HG03575 (cell line): Measurements from ENCODE around the gene RGP1.

ENCODE experiments used
- ATAC-seq: cut with Tn5 transposase; IDR thresholded peaks from one replicate; pipeline ENCODE4 v1.9.1; 2021; ENCODE audit not compliant: unreplicated experiment, insufficient number of reproducible peaks, low FRiP score; ENCODE audit errors: extremely low read depth

Gene RGP1

DNA sequence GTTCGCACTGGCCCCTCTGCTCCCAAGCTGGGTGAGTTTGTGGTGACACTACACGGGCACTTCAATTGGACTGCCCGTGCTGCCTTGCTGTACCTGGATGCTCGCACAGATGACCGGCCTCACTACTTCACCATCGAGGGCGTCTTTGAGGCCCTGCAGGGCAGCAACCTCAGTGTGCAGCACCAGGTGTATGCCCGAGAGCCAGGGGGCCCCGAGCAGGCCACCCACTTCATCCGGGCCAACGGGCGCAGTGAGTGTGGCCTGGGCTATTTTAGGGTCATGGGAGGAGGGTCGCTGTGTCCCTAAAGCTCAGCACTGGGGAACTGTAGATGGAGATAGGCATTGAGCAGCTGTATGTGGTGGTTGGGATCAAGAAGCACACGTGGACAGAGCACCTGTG, 43.7 kb downstream of the RGP1 start:
- no peak for ATAC-seq

DNA sequence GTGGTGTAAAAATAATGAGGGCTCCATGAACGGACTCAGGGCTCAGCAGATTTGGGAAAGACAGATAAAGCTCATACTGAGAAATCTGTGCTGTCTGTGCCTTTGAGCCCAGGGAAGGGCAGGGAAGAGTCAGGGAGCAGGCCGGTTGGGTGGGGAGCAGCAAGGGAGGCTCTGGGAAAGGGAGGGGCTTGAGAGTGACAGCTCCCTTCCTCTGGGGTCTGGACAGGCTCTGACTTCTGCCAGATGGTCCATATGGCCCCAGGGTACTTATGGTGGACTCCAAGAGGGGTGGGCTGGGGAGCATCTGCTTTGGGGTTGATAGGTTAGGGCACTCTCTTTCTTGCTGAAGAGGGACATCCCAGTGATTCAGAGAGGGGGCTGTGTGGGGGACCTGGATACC, 44.4 kb downstream of the RGP1 start:
- ATAC-seq, result no peak

DNA sequence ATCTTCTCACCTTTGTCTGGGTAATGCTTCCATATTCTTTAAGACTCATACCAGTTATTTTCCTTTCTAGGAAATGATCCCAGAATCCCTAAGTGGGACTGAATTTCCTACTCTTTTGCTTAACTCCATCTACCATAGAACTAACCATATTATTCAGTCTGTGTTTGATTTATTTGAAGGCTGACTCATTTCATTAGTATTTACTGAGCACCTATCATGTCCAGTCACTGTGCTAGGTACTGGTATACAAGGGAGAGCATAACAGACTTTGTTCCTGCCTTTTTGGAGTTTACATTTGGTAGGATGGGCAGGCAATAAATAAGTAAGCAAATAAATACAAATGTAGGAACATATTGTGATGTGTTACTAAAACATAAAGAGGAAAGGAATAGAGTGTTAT, 46.6 kb downstream of the RGP1 start:
- ATAC-seq, result no peak

DNA sequence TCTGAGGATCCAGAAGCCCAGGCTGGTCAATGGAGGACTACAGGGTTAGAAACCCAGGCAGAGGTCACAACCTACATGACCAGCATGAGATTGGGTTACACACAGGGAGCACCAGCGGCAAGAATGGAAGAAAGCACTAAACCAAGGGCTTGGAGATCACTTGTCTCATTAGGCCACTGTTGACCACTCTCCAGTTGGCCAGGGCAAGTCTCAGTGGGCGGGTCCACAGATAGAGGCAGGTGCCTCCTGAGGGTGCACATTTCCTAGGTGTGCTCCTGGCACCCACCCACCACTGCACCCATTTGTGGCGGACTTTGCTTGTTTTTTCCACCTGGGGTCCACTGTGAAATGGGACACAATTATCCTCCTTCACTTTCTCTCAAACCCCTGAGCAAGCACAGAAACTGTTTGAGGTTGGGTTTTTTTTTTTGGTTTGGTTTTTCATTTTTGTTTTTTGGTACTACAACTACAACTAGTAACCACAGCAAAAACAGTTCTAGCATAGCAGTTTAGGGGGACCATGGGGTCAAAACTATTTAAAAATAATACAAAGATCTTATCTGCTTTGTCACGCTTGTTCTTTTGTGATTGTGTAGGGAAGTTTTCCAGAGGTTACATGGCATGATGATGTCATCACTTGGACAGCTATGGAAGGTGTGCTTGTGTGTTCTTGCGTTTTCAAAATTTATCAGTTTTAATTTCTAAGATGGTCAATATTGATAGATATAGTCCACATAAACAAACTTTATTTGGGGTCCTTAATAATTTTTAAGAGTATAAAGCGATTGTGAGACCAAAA, 48.4 kb downstream of the RGP1 start:
- ATAC-seq, result no peak

DNA sequence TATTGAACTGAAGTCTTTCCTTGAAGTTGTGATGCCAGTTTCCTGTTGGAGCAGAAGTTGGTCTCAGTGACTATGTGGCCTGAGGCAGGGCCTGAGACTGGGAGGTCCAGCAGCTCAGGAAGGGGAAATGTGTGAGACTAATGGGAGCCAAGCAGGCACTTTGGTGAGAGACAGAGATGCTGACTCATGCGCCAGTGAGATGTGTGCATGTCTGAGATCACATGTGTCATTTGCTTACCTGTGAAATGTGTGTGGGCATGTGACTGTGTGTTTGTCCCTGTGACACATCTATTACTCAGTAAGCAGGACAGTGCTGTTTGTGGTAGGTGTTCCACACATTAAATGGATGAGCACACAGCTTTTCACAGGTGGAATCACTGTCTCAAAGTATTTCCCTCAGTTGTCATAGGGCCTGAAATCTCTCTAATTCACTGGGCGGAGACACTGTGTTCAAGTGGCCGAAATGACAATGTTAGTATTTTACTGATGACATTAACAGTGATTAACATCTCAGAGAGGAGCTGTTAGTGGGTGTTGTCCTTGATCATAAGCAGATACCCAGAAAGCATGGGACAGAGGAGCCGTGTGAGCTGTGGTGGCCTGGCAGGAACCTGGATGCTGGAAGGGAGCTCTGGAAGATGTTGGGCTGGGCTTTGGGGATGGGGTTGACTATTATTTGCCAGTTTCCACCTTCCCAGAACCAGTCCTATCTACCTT, 49.7 kb downstream of the RGP1 start:
- no peak for ATAC-seq

DNA sequence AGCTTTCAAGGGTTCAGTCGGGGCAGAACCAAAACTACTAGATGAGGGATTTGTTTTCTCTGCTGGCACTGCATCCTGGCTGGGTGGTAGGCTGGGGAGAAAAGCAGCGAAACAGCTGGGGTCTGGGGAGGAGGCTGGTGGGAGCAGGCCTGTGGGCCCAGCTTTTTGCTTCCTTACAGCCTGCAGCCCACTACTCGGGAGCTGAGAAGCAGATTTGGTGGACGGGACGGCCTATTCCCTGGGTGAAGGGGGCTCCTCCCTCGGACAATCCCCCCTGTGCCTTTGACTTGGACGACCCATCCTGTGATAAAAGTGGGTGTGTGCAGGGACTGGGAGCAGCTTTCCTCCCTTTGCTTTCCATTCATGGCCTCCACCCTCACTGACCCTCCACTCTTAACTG, 51.4 kb downstream of the RGP1 start:
- no peak for ATAC-seq

DNA sequence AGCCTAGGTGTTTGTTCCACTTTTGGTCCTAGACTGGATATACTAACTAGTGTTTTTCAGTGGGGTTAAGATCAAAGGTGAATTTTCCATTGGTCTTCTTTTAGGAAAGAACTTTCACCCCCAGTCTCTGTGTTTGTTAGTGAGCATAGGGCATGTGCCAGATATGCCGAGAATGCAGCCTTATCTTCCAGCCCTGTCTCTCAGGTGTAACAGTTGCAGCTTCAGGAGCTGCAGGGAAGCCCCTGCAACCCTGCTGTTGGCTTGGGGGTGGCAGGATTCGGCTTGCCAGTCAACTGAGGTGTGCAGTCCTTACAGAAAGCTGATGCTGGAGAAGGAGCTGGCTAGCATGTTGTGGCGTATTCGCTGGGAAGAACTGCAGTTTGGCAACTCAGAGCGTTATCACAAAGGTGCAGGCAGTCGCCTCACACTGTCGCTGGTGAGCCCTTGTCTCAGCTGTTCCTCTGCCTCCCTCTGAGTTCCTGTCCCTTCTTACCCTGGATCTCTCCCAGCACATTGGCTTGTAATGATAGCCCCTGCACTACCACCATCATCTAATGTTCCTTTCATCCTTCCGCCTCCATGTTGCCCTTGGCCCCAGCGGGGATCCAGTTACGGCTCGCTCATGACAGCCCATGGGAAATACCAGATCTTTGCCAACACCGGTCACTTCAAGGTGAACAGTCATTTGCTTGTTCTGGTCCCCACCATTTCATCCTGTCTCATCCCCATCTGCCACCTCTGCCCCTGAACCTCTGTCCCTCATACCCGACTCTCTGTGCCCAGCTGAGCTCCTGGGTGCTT, 52.4 kb downstream of the RGP1 start:
- ATAC-seq, result no peak

DNA sequence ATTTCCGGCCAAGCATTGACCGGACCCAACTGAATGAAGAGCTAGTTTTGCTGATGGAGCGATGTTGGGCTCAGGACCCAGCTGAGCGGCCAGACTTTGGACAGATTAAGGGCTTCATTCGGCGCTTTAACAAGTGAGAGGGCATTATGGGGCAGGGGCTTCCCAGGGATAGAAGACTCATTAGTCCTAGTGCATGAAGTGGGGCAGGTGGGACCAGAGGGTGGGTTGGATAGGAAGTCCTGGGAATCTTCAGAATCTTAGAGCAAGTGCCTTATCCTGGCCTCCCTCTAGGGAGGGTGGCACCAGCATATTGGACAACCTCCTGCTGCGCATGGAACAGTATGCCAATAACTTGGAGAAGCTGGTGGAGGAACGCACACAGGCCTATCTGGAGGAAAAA, 57.0 kb downstream of the RGP1 start:
- no peak for ATAC-seq
